HG02678 (cell line): ENCODE results near the gene PTPN14.

Source experiments
- ATAC-seq: cut with Tn5 transposase; IDR thresholded peaks from one replicate; pipeline ENCODE4 v1.9.1; 2021; ENCODE audit warnings: mild to moderate bottlenecking, moderate library complexity; ENCODE audit not compliant: unreplicated experiment

The PTPN14 gene

DNA sequence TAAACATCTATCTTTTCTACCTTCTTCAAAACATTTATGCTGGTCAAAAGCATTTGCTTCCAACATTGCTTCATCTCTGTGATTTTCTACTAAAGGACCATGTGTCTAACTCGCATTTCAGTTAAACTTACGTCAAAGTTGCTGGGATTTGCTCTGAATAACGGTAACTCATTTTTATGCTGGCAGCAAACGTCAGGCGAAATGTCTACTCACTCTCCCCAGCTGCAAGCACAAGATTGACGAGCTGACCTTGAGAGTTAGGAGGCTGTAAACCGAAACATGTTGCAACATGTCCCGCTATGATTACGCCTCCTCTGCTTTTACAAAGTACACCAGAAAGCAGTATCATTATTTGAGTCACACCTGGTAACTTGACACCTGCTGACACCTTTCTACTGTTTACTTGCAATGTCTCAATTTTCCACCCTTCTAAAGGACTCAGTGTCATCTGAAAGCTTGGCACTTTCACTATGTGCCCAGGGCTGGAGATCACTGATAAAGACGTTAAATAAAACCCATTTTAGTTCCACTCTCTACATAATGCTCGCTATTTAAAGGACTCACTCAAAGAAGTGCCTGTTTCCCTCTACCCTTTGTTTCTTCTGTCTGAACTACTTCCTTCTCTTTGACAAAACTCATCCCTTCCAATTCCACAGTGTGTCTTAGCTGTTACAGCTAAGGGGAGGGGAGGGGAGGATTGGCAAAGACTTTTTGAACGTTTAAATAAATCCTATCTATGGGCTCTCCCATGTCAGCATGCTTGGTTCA, 111.9 kb downstream of the PTPN14 start:
- peak; percentile 83 for ATAC-seq

DNA sequence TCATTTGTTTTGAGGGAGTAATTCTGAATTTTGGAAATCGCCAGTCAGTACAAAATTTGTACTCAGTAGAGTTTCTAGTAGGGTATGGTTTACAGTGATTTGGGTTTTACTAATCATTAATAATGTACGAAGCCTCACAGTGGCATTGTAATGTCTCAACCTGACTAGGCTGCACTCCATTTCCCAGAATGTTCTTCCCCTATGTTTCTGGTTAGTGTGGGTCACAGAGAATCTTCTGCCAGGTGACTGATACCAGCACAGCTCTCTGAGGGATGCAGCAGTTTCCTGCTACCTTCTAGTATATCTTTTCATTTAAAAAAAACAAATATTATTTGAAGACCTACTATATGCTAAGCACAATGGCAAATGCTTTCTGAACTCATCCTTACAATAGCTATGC, 112.9 kb downstream of the PTPN14 start:
- ATAC-seq, result peak; percentile 35

DNA sequence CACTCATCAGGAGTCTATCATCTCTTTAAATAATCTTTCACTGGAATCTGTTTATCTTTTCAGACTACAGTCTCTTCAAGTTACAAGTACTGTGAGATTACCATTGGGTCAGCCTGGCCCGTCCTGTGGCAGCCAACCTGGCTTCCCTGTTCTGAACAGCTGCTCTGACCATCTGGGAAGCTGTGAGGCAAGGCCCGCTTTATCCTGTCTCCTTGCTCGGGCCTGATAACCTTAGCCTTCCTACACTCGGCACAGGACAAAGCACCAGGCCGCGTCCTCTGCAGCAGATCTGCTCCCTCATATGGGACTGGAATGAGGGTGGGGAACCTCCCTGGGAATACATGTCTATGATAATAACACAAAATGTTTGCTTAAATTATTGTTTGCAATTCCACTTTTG, 113.3 kb downstream of the PTPN14 start:
- ATAC-seq, result no peak

DNA sequence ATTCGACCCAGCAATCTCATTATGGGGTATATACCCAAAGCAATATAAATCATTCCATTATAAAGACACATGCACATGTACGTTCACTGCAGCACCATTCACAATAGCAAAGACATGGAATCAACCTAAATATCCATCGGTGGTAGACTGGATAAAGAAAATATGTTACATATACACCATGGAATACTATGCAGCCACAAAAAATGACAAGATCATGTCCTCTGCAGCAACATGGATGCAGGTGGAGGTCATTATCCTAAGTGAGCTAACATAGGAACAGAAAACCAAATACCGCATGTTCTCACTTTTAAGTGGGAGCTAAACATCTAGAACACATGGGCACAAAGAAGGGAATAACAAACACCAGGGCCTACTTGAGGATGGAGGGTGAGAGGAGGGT, 115.5 kb downstream of the PTPN14 start:
- no peak for ATAC-seq

DNA sequence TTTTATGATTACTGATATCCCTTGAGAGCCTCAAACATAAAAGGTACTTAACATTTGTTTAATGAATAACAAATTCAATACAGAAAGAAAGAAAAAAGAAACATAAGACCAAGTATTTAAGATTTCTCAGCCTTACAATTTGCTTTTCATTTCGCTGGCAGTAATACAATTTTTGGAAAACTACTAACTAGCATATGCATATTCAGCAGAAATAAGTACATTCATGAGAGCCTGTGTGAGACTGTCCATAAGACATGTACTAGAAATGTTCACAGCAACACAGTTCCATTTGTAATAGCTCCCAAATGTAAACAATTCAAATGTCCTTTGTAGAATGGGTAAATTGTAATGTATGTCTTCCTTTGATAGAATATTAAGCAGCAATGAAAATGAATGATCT, 119.2 kb downstream of the PTPN14 start:
- ATAC-seq, result no peak

DNA sequence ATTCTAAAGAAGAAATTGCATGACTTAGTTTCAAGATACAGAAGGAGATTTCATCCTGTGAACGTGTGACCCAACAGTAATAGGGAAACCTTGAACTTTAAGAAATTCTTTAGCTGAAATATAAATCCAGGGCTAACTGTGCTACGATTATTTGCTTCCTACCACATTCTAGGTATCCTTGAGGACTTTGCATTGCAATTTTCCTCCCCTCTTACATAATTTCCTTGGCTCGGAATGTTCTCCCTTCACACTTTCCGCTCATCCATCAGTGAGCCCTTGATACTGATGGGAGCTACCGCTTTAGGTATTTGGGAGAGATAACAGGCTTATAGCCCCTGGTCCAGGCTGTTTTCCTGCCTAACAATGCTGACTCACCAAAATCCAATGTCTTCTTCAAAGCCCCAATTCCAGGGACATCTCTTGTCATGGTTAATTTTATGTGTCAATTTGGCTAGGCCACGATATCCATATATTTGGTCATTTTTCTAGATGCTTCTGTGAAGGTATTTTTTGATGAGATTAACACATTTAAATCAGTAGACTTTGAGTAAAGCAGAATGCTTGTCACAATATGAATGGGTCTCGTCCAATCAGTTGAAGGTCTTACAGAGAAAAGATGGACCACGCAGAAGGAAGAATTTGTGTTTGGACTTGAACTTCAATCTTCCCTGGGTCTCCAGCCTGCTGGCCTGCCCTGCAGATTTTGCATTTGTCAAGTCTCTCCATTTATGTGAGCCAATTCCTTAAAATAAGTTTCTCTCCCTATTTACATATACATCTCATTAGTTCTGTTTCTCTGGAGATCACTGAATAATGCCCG, 121.2 kb downstream of the PTPN14 start:
- ATAC-seq, result no peak

DNA sequence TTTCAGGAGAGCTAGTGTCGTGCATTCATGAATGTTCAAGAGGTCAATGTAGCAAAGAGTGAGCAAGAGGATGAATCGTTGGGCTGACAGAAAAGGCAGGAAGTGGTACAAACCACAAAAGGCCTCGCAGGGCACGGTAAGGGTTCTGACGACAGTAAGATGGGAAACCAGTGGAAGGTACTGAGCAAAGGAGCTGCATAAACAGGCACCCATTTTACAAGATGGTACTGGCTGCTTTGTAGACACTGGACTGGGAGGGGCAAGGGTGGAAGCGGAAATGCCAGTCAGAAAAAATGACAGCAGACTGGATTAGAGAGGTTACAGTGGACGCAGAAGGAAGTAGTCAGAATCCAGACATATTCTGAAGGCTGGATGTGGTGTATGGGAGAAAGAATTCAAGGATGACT, 123.5 kb downstream of the PTPN14 start:
- ATAC-seq, result peak; percentile 95

DNA sequence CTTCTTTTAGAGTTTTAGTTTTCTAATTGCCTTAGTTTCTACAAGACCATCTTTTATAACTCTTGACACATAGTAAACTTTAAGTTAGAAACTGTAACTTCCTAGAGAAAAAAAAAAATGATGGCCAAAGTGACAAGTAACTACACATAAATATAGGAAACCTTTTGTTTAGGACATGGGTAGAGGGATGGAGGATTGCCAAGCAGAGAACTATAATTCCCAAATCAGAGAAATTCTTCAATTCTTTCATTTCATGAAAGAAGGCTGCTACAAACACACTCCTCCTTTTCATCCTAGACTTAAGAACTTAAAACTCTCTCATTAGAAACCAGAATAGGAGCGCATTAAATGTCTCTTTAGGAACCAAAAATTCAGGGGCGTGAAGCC, 125.0 kb downstream of the PTPN14 start:
- ATAC-seq, result no peak

DNA sequence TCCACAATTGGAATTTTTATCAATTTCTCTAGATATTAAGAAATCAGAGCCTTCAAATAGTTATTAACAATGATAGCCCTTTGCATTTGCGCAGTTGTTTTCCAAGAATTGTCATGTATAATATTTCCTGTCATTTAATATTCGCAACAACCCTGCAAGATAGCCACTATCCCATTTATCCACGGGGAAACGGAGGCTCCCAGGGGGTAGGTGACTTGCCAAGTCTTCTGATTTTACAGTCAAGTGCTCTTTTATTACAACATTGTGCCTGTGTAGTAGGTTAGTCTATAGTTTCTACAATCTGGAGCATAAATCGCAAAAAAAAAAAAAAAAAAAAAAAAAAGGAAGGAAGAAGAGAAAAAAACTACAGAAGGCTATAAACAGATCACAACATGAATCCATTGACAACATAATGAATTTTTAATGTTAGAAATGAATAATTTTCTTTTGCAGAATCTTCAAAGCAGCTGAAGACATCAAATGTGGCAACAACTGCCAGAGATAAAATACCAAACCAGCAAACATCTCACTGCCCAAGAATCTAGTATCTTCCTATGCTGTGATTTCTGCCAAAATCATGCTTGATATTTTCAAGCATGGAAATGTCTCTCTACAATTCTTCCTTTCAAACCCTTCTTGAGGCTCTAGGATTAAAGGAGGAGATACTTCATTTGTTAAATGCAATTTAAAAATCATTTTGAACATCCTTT, 125.5 kb downstream of the PTPN14 start:
- no peak for ATAC-seq

DNA sequence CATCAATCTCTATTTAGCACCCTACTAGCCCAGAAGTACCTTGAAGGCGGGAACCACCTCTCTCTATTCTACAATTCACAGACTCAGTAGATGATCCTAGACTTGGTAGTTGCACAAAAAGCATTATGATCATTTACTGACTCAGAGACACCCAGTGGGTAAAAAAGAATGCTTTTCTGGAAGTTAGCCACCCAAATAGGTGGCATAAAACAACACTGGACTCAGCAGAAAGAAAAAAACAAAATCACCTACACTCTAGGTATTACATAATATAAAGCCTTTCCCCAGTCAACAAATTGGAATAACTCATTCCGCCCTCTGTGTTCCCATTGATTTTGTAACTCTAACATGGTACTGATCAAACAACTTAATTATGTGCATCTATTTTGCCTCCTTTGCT, 126.3 kb downstream of the PTPN14 start:
- no peak for ATAC-seq

DNA sequence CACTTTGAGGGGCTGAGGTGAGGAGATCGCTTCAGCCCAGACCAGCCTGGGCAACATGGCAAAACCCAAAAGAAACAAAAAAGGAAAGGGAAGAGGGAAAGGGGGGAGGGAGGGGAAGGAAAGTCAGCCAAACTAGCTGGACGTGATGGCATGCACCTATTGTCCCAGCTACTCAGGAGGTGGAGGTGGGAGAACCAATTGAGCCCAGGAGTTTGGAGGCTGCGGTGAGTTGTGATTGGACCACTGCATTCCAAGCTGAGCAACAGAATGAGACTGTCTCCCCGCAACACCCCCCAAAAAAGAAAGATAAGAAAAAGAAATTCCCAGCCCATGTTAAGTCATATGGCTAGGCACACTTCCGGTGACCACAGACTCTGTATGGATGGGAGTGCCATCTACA, 128.4 kb downstream of the PTPN14 start:
- ATAC-seq, result no peak

DNA sequence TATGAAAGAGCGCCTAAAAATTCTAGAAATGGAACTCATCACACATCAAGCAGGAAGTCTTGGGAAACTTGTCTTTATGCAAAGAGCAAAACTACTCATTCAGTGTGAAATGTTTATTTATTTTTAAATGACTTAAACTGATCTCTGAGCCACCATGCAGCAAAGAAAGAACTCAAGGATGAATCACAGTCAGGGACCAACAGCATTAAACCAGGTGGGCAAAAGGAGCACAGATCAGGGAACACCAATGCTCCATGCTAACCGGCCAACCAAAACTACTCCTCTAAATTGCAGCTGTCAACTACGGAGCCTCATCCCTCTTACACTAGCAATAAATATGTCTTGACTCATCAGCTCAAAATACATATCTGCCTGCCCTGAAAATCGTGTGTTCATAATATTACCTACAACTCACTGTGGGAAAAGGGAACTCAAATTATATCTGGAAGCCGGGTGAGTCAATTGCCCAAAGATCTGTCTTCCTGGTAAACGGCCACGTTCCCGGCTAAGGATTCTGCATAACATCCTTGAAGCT, 129.2 kb downstream of the PTPN14 start:
- no peak for ATAC-seq

DNA sequence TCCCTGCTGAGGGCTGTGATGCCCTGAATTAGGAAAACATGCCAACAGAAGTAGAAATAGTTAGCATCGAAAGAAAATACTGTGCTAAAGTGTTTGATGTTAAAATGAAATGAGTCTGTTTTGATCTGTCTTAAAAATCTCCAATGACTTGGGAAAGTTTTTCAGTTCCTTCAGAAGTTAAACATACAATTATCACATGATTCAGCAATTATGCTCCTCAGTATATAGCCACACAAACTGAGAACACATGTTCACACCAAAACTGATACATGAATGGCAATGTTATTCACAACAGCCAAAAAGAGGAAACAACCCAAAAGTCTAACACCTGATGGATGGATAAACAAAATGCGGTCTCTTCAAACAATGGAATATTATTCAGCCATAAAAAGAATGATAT, 130.6 kb downstream of the PTPN14 start:
- ATAC-seq, result no peak

DNA sequence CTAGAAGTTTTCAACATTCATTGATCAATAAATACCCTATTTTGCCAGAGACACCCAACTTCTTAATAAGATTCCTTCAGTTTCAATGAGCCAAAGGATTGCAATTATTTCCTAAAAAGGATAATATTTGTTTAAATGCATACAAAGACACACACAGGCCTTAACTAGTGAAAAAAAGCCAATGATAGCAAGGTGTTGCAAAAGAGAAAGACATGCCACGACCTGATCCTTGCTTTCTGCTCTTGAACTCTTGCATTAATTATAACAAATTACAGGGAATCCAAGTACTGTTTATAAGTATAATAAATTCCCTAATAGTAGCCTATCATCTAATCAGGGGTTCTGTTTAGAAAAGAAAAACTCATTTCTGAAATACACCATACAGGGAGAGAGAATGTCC, 131.1 kb downstream of the PTPN14 start:
- ATAC-seq, result no peak

DNA sequence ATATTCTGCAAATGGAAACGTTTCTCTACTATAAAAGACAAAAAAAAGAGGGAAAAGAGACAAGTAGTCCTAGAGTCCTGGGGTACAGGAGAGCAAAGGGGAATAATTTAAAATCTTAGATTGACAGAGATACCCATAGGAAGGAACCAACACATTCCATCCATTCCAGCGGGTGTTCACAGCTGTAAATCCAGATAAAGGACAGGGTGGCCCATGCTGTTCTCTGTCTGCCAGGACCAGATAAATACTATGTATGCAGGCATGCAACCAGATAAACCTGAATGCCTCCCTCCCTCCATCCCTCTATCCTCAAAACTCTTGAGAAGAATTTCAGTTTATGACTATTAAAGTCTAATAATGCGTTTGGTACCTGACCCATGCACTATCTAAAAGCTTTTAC, 131.8 kb downstream of the PTPN14 start:
- ATAC-seq, result no peak

DNA sequence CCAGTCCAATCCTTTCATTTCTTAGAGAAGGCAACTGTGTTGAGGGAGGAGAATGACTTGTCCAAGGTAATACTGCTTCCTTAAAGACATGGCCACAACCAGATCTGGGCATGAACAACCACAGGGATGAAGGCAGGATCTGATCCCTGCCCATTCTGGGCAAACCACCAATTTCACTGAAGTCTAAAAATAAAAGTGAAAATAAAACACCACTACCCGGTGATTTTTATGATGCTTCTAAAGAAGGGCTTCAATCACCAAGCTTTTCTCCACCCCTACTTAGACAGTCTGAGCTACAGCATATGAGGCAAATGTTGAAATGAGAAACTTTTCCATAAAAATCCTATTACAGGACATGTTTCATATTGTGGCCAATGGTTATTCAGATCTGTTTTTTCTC, 133.0 kb downstream of the PTPN14 start:
- ATAC-seq, result no peak

DNA sequence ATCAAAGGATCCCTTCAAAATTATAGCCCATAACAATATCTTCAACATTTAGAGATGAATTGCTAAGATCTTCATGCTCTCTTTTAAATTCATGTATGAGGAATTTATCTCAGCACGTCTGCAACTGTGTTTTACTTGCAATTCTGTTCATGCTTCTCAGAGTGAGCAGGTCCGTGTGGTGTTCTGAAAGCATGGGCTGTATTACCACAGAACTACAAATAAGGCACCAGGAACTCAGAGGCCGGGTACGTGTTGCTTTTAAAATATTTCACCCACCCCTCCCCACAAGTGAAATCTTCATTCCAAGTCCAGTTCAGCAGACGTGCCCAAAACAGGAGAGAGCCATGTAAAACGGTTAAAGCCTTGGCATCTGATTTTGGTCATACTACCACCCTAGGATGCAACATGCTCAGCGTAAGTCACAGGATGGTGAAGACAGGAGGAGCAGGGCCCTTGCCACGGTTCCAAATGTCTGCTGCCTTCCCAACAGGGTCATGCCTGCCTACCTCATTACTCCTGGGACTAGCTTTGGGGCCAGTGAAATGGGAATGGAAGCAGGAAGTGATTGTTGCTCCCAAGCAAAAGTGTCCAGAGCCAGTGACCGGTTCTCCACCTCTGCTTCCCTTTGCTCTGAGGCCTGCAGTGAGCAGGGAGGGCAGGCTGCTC, 133.7 kb downstream of the PTPN14 start:
- ATAC-seq, result no peak

DNA sequence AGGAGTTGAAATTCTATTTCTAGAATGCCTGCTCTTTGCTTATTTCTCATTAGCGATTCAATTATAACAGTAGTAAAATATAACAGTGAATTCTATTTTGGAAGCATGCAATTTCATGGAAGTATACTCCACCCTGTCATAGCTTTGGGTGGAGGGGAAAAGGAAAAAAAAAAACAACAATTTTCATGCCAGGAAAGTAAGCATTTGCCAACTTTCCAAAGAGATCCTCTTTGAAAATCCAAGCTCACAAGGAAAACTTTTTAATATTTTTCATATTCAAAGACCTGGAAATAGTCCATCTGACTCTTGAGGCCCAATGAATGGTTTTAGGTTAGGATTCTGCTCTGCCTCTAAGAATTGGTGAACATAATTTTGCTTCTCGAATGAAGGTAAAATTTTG, 134.5 kb downstream of the PTPN14 start:
- no peak for ATAC-seq

DNA sequence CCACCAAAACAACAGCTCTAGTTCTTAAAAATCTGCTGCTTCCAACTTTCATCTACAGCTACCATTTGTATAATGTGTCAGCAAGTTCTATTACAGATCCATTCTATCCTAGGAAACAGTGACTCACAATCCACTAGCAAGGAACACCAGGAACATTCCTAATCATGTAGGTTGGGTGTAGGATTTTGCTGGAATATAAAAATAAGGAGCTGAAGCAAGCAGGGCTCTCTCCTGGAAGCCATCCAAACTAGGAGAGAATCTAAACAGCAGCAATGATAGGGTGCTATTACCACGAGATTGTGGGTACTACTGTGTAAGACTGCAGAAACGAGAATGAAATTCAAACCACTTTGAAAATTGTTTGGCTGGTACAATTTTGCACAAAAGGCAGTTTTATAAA, 135.0 kb downstream of the PTPN14 start:
- ATAC-seq, result no peak

DNA sequence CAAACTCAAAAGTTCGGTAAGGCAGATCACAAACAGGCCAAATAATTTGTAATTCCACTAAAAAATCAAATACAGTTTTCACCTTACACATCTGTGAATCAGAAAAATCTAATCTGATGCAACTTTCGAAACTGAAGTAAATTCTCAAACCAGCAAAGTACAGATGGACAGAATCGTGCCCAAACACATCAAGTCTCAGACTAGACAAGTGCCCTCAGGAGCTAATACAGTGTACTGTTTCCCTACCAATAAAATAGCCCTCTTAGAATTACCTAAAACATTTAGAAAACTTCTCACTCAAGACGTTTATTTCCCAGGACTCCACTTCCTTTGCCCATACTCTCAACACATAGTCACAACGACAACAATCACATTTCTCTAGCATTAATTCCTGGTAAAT, 136.3 kb downstream of the PTPN14 start:
- ATAC-seq, result no peak

DNA sequence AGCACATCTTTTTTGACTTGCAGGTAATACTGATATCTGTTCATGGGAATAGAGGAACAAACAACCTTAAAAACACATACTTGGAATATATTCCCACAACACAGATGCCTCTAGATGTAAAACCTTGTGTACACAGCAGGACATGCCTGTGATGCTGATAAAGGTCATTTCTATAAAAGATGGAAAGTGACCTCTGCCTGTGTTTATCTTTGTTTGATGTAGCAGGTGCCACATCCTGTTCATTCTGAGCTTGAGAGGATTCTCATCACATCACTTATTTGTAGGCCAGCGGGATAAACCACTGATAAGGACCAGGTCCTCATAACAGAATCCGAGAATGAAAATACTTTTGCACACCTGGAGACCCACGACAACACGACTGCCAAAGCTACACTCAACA, 136.7 kb downstream of the PTPN14 start:
- no peak for ATAC-seq
